NOMO-1 treated with DMSO at 0.1 percent for 48 hours (cell line): ENCODE measurements around the gene TRPC4.

Experiments
- DNase-seq: peaks from one replicate; lab custom pipeline; 2025; ENCODE audit not compliant: unreplicated experiment; lab: John Stamatoyannopoulos, UW

The TRPC4 gene

DNA sequence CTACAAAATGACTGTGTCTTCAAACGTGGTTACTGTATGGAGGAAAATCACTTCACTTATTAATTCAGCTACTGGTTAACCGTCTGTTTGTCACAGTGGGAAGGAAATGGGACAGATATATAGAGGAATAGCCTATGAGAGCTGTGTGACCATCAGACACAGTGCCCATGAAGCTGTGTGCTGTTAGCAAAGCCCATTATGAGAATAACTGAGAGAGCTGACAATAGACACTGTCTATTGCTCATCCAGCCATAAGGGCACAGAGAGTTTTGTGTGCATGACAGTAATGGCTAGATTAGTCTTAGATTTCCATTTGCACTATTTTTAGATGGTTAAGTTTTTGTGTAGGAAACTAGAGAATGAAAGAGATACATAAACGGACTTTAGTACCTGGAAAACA lies 206.9 kb downstream of the TRPC4 start:
- no peak for DNase-seq

- no peak for DNase-seq
Observed at GRCh38 chr13:37657956-37658355, 211.6 kb downstream of the TRPC4 start.

GRCh38 chr13:37657134-37657533 lies 212.4 kb downstream of the TRPC4 start:
- DNase-seq = no peak

DNA sequence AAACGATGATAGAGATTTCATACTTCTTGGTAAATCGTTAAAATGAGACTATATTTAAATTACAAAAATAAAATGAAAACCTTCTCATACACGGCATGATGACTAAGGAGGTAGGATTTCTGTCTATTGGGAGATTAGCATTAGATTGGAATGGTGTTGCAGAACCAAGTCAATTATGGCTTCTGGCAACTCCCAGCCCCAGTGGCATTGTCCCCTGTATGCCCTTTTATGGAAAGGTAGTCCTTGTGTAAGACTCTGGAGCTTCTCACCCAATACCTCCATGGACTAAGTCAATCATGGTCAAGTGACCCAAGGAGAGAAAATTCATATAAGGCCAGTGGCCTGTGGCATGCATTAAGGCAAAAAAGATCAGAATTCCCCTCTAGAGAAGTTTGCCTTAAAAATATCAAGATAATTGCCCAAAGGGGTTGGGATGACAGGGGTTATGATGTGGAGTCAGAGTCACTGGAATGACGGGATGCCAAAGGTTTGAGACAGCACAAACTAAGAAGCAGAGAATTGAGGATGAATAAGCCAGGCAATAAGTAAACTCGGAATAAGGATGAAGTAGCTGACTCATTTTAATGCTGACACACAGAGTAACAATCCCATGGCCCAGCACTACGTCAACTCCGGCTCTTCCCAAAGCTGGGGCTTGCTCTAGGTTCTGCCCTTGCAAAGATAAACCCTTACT lies 213.2 kb downstream of the TRPC4 start:
- no peak for DNase-seq

- no peak for DNase-seq
Observed at GRCh38 chr13:37652596-37652995, 217.0 kb downstream of the TRPC4 start.

DNA sequence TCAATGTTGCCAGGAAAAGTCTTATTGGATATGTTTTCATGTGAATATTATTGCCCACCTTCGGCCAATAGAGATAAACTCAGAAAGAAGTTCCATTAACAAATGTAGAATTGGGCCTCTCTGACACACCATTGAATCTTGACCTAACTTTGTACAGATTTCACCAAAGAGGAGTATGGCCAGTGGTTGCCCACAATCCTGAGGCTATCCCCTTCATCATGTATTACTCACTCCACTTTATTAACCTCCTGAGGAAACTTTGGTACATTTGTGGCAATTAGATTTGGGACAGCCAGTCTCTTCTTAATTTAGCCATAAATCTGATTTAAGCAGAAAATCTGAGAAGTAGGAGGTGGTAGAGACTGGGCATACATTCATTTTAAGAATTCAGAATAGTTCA lies 217.7 kb downstream of the TRPC4 start:
- DNase-seq = no peak

DNA sequence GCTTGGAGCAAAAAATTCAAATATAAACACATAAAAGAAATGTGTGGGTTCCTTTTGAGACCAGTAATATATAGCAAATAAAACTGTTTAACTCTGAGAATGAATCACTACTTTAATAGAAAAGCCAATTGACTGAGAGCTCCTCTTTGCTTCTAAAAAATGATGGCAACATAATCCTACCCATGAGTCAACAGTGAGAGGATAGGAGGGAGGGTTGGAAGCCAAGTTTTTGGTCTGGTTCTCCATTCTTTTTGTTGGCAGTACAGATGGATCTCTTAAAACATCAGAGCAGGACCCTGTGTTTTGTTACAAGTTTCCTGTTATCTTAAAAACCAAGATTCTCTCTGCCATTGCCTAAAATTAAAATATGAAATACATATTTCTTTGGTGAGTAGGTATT lies 221.0 kb downstream of the TRPC4 start:
- no peak for DNase-seq

GRCh38 chr13:37647031-37647650 lies 222.4 kb downstream of the TRPC4 start:
- DNase-seq = no peak

DNA sequence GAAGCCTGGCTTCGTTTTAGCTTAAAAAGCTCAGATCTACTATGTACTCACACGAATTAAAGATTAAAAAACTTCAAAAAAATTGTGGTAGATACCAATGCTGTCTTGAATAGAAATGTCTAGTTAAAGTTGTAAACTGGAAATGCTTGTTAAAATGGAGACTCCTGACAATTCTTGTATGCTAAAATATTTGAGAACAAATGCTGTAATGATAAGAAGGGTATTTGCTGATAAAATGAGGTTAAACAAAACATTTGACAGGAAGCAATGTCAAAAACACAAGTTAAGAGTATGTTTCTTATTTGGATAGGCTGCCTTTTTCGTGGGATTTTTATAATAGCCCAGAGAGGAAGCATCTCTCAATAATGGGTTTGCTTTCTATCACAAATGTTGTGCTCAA lies 223.0 kb downstream of the TRPC4 start:
- DNase-seq = no peak

- no peak for DNase-seq
Observed at GRCh38 chr13:37645181-37645740, 224.3 kb downstream of the TRPC4 start.

- no peak for DNase-seq
Observed at GRCh38 chr13:37641391-37641790, 228.2 kb downstream of the TRPC4 start.

DNA sequence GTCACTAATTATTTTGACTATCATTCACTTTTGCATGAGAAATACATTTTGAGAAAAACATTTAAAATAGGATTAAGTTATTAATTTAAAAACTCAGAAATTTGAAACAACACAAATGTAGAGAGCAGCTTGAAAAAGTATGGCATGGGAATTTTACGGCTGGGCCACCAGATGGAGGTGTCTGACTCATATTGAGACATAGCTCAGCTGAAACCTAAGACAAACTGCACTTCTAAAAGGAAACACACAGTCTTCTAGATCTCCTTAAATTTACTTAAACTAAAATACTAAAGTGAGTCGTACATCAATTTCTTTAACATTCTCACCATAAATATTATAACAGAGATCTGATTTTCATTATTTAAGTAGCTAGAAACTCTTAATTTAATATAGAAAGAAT lies 229.1 kb downstream of the TRPC4 start:
- no peak for DNase-seq

- no peak for DNase-seq
Observed at GRCh38 chr13:37636701-37637100, 232.9 kb downstream of the TRPC4 start.

GRCh38 chr13:37632294-37632693 lies 237.3 kb downstream of the TRPC4 start:
- DNase-seq = no peak

GRCh38 chr13:37627428-37627827 lies 242.1 kb downstream of the TRPC4 start:
- no peak for DNase-seq

DNA sequence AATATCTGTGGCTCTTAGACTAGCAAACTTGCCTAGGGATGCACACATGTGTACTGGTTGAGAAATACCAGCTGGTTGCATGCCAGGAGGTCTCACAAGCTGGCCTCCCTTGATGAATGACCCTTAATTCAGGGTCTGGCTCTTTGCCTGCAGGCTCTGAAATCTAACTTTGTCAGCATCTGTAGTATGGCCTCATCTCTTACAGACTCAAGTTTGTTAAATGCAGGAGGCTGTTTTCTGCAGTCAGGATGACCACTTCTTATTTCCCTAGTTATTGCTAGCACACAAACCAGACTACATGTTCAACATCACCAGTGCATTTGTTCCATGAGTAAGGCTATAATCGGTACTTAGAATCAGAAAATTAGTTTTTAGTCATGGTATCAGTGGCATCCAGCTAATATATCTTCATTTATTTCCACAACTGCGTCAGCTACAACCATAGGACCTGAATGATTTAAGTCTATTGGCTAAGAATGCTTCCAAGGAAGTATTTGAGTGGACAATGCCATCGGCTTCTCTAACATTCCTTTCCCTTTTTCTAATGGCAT lies 247.7 kb downstream of the TRPC4 start:
- no peak for DNase-seq

DNA sequence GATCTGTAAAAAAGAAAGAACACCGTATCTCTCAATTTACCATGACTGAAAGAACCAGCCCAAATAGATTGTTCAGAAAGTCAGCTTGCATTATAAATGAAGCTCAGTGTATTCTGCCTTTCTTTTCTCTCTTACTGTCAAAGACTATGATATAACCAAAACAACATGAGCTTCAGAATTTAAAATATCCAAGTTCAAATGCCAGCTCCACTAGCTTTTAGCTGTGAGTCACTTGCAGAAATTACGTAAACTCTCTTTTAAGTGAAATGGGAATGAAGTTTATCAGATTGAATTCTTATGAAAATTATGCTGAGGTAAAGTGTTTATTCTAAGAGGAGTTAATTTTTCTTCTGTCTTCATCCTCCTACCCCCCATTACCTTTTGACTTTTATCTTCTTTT lies 251.0 kb downstream of the TRPC4 start:
- no peak for DNase-seq

GRCh38 chr13:37617173-37617572 lies 252.4 kb downstream of the TRPC4 start:
- DNase-seq = no peak

DNA sequence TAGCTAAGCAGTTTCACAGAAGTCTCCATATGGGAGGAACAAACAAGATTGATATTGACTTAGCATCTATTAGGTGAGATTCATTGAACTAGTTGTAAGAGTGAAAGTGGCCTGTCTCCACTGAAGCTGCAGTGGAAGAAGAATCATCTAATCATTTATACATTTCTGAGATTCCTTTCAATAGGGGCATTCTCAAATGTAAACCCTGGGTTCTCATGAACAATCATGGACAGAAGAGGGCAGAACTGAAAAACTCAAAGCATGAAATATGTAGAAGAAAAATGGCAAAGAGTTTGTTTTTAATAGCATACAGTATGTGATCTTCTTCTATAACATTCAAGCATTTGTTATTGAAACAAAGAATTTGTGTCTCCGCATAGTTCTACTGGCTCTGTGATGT lies 253.4 kb downstream of the TRPC4 start:
- no peak for DNase-seq

DNA sequence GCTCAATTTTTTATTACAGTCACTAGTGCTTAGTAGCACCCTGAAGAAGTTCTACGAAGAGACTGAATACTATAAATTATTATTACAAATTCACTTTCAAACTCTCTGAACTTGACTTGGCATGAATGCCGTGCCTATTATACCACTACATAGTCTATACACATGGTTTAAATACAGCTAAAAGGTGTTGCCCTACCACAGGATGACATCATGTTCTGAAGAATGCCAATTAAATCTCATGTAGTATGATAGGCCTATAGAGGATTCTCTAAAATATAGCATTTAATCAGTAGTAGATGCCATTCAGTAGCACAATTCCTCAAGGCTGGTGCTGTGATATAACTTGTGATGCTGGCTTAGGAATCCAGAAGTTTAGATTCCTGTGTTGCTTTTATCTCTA lies 254.3 kb downstream of the TRPC4 start:
- no peak for DNase-seq

DNA sequence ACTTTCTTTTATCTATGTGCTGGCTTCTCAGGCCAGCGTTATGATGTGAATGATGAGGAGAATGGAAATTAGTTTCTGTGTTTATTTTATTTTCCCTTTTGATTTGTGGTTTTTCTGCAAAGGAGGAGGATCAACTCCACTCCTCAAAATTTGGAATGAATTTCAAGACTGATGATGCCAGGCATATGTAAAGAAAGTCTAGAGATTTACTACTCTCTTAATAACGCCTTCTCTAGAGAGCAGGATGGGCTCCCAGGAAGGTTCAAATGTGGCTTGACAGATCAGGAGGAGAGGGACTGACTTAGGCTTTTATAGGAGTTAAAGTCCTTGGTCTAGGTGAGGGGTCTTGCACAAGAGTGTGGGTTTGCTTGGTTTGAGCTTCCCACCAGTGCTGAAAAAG lies 255.9 kb downstream of the TRPC4 start:
- DNase-seq = no peak

DNA sequence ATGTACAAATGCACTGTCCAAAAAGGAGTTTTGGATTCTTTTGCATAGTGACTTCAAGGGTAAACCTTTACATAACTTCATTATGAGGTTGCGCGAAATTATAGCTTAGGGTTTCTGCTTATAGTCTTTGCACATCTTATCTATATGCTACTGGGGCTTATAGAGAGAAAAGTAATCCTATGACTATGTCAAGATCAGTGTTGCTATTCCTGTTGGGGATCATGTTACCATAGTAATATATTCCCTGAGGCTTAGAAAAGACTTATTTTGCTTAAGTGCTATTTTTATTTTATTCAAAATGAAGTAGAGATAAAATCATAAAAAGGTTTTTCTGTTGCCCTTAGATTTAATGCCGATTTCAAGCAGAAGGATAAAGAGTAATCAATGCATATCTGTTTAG lies 256.3 kb downstream of the TRPC4 start:
- DNase-seq = no peak
